Measurements from ENCODE around the gene SRPX2.

The SRPX2 gene

DNA sequence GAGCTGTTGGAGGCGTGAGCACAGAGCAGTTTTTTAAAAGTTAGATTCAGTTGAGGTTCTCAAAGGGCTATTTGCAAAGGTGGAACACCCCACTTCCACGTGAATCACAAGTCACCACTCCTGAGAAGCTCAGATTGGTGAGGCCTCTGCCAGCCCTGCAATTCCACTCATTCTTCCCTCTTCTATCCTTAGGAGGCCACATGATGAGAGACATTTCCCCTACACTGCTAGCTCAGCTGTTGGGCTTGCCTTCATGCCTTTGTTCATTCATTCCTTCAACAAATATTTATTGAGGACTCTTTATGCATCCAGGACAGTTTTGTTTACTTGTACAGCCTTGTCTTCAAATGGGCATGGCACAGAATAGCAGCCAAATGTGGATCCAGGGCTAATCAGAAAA is 3.7 kb downstream of the SRPX2 start:
- peak overlapping the region; percentile 98 for H3K27ac Mint-ChIP-seq
- TF ChIP-seq, protein P1, sequence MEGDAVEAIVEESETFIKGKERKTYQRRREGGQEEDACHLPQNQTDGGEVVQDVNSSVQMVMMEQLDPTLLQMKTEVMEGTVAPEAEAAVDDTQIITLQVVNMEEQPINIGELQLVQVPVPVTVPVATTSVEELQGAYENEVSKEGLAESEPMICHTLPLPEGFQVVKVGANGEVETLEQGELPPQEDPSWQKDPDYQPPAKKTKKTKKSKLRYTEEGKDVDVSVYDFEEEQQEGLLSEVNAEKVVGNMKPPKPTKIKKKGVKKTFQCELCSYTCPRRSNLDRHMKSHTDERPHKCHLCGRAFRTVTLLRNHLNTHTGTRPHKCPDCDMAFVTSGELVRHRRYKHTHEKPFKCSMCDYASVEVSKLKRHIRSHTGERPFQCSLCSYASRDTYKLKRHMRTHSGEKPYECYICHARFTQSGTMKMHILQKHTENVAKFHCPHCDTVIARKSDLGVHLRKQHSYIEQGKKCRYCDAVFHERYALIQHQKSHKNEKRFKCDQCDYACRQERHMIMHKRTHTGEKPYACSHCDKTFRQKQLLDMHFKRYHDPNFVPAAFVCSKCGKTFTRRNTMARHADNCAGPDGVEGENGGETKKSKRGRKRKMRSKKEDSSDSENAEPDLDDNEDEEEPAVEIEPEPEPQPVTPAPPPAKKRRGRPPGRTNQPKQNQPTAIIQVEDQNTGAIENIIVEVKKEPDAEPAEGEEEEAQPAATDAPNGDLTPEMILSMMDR (IDR thresholded peaks at IDR 0.05): no peak
- peaks cover 27% of the 10 kb centered on the region for H3K9me3 Mint-ChIP-seq
- no peaks in the 10 kb centered on the region for H3K27me3 Mint-ChIP-seq (ENCODE audit: low read depth, poor library complexity)
- no peak for DNase-seq
- H3K4me1 Mint-ChIP-seq: peaks cover 51% of the 10 kb centered on the region
- no peaks in the 10 kb centered on the region for H3K36me3 Mint-ChIP-seq (ENCODE audit: low read depth)
- no peak overlapping the region for H3K4me3 Mint-ChIP-seq

DNA sequence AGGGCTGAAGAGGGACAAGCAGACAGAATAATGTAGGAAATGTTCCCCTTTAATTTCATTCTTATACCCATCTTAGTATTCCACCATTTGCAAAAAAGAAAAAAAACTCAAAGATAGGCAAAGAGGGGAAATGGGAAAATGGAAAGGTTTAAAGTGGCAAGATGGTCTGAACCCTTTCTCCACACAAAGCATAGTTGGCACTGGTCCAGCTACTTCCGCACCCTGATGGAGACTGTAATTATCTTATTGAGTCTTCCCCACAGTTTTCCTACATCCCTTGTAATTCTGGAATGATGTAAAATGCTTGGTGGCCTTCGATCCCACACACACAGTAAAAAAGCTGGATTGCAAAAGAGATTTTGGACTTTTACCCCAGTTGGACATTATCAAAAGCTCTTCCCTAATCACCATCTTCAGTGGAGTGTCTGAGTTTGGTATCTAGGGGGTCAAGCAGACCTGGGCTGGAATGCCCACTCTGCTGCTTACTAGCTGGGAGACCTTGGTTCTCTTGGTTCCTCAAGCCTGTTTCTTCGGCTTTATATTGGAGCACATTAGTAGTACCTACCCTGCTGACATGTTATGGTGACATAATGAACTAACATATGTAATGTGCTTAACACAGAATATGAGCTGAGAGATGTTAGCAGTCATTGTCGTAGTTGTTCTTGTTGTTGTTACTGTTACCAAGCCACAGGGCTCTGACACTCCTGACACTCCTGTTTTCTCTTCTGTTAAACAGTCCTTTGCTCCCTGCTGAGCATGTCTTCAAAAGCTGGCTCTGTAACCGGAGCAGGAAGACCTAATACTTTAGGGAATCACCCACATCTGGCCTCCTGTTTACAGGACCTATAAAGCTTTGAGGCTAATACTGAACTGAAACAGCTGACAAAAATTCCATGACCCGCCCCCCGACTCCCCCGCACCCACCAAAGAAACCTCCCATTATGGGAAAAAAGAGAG is 4.7 kb downstream of the SRPX2 start:
- Mint-ChIP-seq H3K27me3 (ENCODE audit: low read depth, poor library complexity) (no peaks in the 10 kb centered on the region), H3K4me3 (peak overlapping the region; percentile 18), H3K9me3 (peaks cover 34% of the 10 kb centered on the region), H3K27ac (peak overlapping the region; percentile 98), H3K36me3 (ENCODE audit: low read depth) (no peaks in the 10 kb centered on the region), H3K4me1 (peaks cover 51% of the 10 kb centered on the region)
- DNase-seq: no peak
- TF ChIP-seq, protein P1 (IDR thresholded peaks at IDR 0.05): no peak

DNA sequence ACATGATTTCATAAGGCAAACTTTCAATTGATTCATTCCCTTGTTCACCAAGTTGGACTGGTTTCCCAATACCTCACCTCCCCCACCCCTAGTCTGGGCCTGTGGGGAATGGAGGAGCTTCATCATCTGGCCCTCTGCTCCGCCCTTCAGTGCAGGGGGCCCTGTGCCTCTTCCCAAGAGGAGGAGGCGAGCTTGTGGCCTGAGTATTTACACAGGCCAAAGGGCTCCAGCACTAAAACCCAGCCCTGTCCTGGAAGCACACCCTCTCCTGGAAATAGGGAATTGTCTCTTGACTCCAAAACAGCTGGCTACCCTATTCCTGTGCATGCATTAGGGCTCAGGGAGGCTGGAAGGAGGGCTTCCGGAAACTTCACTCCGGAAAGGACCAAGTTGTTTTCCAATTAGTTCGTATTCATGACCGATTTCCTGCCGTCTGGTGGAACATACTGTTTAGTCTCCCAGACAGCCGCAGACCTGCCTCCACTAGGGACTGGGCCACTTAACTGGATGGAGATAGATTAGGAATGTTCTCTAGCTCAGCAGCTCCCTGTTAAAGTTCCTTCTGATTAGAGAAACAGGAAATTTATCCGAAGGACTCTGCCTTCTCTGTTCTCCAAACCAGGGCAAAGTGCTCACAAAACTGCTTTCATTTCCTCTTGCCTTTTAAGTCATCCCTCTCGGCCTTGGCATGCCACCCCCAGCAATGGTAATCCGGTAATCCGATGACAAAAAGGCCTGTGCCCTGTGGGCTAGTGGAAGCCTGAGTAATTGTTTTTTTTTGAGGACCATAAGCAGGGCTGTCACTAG is 5.8 kb downstream of the SRPX2 start:
- Mint-ChIP-seq H3K27ac (peak overlapping the region; percentile 98), H3K36me3 (ENCODE audit: low read depth) (no peaks in the 10 kb centered on the region), H3K4me3 (no peak overlapping the region), H3K9me3 (peaks cover 34% of the 10 kb centered on the region), H3K27me3 (ENCODE audit: low read depth, poor library complexity) (no peaks in the 10 kb centered on the region), H3K4me1 (peaks cover 54% of the 10 kb centered on the region)
- TF ChIP-seq, protein P1 (IDR thresholded peaks at IDR 0.05): no peak
- DNase-seq: peak; percentile 21

DNA sequence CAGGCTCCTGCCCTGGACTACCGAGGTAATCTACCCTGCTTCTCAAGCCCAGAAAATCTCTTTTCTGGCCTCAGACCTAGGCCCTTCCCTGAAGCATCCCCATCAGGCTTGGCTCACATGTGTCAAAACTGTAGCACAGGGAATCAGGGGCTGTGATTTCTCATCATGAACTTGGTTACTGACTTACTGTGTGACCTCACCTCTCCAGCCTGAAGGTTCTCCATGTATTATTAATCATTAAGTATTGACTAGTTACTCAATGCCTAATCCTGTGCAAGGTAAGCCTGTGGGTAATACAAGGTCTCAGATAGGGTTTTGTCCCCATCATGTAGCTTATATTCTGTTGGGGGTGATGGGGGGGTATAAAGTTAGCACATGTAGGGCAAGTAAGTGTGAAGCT is 6.8 kb downstream of the SRPX2 start:
- Mint-ChIP-seq H3K4me3 (no peak overlapping the region), H3K4me1 (peaks cover 51% of the 10 kb centered on the region), H3K36me3 (ENCODE audit: low read depth) (no peaks in the 10 kb centered on the region), H3K27ac (peak overlapping the region; percentile 62), H3K27me3 (ENCODE audit: low read depth, poor library complexity) (no peaks in the 10 kb centered on the region), H3K9me3 (peaks cover 28% of the 10 kb centered on the region)
- DNase-seq: no peak
- TF ChIP-seq, protein P1 (IDR thresholded peaks at IDR 0.05): no peak

DNA sequence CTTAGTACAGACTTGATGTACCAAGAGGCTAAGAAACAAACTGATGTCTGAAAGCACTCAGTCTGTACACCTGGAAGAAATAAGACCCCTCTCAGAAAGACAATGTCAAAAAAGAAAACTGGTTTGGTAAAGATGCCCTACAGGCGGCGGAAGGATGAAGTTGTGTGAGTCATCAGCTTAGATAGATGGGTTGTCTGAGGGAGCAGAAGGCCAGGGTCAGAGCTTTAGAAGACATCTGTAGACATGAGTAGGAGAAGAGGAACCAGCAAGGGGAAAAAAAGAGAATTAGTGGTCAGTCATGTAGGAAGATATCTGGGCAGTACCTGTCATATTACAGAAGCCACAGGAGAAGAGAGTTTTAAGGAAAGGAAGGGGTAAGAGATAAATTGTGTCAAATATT is 8.3 kb downstream of the SRPX2 start:
- H3K9me3 Mint-ChIP-seq: peaks cover 36% of the 10 kb centered on the region
- TF ChIP-seq, protein P1 (IDR thresholded peaks at IDR 0.05): no peak
- no peaks in the 10 kb centered on the region for H3K27me3 Mint-ChIP-seq (ENCODE audit: low read depth, poor library complexity)
- H3K36me3 Mint-ChIP-seq (ENCODE audit: low read depth): no peaks in the 10 kb centered on the region
- no peak overlapping the region for H3K4me3 Mint-ChIP-seq
- H3K4me1 Mint-ChIP-seq: peaks cover 42% of the 10 kb centered on the region
- no peak for DNase-seq
- no peak overlapping the region for H3K27ac Mint-ChIP-seq
